Activated CD8-positive, alpha-beta memory T cell treated with anti-CD3 and anti-CD28 coated beads for 36 hours (primary cell): ENCODE data around the gene CHST13. TPM values are rescaled to one million over a fixed set of nuclear protein-coding genes. Genes with fewer than 3 reads are reported as not detected.

ENCODE experiments used
- CTCF ChIA-PET: fragments of 350-600 bp; sonication (Branson Sonifier 250); formaldehyde crosslinking; loops from one replicate; lab custom pipeline; 2021; ENCODE audit warnings: antibody characterized with exemption; lab: Charles Lee
- POLR2A ChIA-PET: fragments of 350-600 bp; sonication (Branson Sonifier 250); formaldehyde crosslinking; loops from one replicate; lab custom pipeline; 2021; ENCODE audit warnings: antibody characterized with exemption; lab: Charles Lee
- total RNA-seq, 2 experiments: library from RNA; stranded (reverse); gene quantifications; one replicate each; pipeline ENCODE4 v1.2.3, GENCODE V29; 2021

The CHST13 gene
- total RNA-seq, 2 experiments from 2014 or later: not detected

GRCh38 chr3:126535636-126536035, 11.7 kb downstream of the CHST13 start:
- ChIA-PET CTCF (no interaction called here), POLR2A (no interaction called here)

- ChIA-PET CTCF (no interaction called here), POLR2A (no interaction called here)
Measured at GRCh38 chr3:126536126-126536525, 12.2 kb downstream of the CHST13 start.

- ChIA-PET POLR2A (no interaction called here), CTCF (no interaction called here)
Measured at GRCh38 chr3:126537116-126537729, 13.3 kb downstream of the CHST13 start.

- CTCF ChIA-PET: interaction anchor here (0.6 kb wide), 1 partner anchor 17 kb away, joined by 4 read pairs; no protein-coding TSS in a partner anchor
- POLR2A ChIA-PET: no interaction called here
Measured at GRCh38 chr3:126537730-126538281, 13.9 kb downstream of the CHST13 start.

GRCh38 chr3:126538316-126538715, 14.4 kb downstream of the CHST13 start:
- ChIA-PET CTCF (interaction anchor here (0.6 kb wide), 1 partner anchor 17 kb away, joined by 4 read pairs; no protein-coding TSS in a partner anchor), POLR2A (no interaction called here)

GRCh38 chr3:126538966-126539365, 15.0 kb downstream of the CHST13 start:
- CTCF ChIA-PET: no interaction called here
- POLR2A ChIA-PET: no interaction called here

GRCh38 chr3:126539558-126540250, 15.7 kb downstream of the CHST13 start:
- CTCF ChIA-PET: no interaction called here
- POLR2A ChIA-PET: no interaction called here

- POLR2A ChIA-PET: no interaction called here
Measured at GRCh38 chr3:126540342-126540849, 16.4 kb downstream of the CHST13 start.

GRCh38 chr3:126540951-126541627, 17.1 kb downstream of the CHST13 start:
- CTCF ChIA-PET: no interaction called here

More at GRCh38 chr3:126540342-126540849, 16.4 kb downstream of the CHST13 start:
- CTCF ChIA-PET: no interaction called here

GRCh38 chr3:126541628-126542339, 17.8 kb downstream of the CHST13 start:
- ChIA-PET CTCF (no interaction called here), POLR2A (no interaction called here)

More at GRCh38 chr3:126540951-126541627, 17.1 kb downstream of the CHST13 start:
- POLR2A ChIA-PET: no interaction called here

- CTCF ChIA-PET: no interaction called here
- POLR2A ChIA-PET: no interaction called here
Measured at GRCh38 chr3:126542340-126543241, 18.6 kb downstream of the CHST13 start.

- CTCF ChIA-PET: no interaction called here
- POLR2A ChIA-PET: no interaction called here
Measured at GRCh38 chr3:126543457-126544061, 19.6 kb downstream of the CHST13 start.

GRCh38 chr3:126544596-126545281, 20.8 kb downstream of the CHST13 start:
- ChIA-PET CTCF (no interaction called here), POLR2A (no interaction called here)

- POLR2A ChIA-PET: no interaction called here
- CTCF ChIA-PET: no interaction called here
Measured at GRCh38 chr3:126545544-126545943, 21.6 kb downstream of the CHST13 start.

GRCh38 chr3:126546013-126546412, 22.1 kb downstream of the CHST13 start:
- ChIA-PET POLR2A (no interaction called here), CTCF (no interaction called here)

GRCh38 chr3:126546549-126547239, 22.7 kb downstream of the CHST13 start:
- ChIA-PET CTCF (no interaction called here), POLR2A (no interaction called here)

GRCh38 chr3:126547721-126548120, 23.8 kb downstream of the CHST13 start:
- CTCF ChIA-PET: no interaction called here
- POLR2A ChIA-PET: no interaction called here
